Stimulated activated CD4-positive, alpha-beta T cell treated with anti-CD3 and anti-CD28 coated beads, TNF-alpha, amount 100 ng/mL, for 48 hours (primary cell): ENCODE measurements around the gene CD2AP.
A peak's percentile ranks its signal among the peaks of the same experiment; 100 is the strongest.
"Not testable (repeated sequence)": the region's sequence is repeated elsewhere in the genome, so short reads cannot be mapped to it uniquely, and the experiment has no call there.

ENCODE experiments used
- DNase-seq, 3 donors: peaks; one replicate each; pipeline ENCODE4 v3.0.0-alpha.2; 2020; ENCODE audit warnings: low read depth in 3 of 3

CD2AP gene

DNA sequence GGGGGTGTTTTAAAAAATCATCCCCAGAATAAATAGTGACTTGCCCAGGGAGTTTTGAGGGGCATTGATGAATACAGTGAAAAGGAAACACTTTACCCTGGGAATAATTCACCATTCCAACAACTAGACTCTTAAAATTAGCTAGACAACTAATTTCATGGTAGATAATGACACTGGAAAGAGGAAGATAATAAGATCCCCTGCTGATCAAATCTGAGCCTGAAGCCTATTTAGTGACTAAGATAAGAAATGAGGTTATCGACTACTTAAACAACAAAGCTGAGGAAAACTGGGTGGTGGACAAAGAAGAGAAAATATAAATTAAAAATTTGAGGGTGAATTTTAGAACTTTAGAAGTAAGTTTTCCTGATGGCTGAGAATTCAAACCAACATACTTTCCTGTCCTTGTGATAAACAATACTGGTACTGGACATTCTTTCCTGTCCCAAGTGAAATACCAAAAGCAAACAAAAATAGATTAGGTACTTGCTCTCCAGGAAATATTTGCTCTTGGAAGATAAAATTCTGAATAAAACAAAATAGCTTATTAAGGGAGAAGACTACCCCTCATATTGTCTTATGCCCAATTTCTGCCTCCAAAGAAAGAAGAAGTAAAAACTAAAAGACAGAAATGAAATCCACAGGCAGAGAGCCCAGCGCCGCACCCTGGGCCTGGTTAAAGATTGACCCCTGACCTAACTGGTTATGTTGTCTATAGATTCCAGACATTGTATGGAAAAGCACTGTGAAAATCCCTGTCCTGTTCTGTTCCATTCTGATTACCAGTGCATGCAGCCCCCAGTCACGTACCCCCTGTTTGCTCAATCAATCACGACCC lies 156.8 kb downstream of the CD2AP start:
- DNase-seq: no peak

DNA sequence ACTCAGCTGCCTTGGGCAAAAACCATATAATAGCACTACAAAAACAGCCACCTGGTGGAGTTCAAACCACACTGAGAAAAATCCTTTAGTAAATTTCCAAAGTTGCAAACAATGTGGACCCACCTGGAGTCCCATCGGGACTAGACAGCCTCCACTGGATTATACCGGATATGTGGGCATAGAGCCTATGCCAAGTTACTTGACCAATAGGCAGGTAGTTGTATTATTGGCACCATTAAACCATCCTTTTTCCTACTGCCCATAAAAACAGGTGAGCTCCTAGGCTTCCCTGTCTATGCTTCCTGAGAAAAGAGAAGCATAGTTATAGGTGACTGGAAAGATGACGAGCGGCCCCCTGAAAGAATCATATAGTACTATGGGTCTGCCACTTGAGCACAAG lies 169.1 kb downstream of the CD2AP start:
- DNase-seq: no peak

GRCh38 chr6:47647188-47647587 lies 169.6 kb downstream of the CD2AP start:
- no peak for DNase-seq

GRCh38 chr6:47647626-47648025 lies 170.0 kb downstream of the CD2AP start:
- DNase-seq: not testable (repeated sequence)

- DNase-seq: no peak
Observed at GRCh38 chr6:47648031-47648430, 170.4 kb downstream of the CD2AP start.

- no peak for DNase-seq
Observed at GRCh38 chr6:47650553-47651432, 173.2 kb downstream of the CD2AP start.

- no peak for DNase-seq
Observed at GRCh38 chr6:47651505-47651944, 173.9 kb downstream of the CD2AP start.

DNA sequence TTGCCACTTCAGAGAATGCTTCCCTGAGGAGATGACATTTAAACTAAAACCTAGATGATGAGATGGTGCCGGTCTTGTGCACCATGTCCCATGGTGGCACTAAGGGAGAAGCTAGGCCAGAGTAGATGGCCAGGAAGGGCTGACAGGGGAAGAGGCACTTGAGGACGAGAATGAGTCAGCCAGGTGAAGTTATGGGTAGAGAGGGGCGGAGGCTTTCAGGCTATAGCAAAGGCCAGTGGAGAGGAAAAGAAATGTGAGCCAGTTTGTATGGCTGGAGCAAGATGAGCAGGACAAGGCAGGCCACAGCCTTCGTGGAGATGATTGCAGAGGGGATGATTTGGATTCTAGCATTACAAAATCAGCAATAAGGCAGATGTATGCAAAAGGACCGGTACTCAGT lies 176.1 kb downstream of the CD2AP start:
- no peak for DNase-seq

GRCh38 chr6:47654255-47654654 lies 176.7 kb downstream of the CD2AP start:
- DNase-seq: no peak

- peak in 2 of 3 donors; percentile 14 to 36 for DNase-seq
Observed at GRCh38 chr6:47655719-47656595, 178.4 kb downstream of the CD2AP start.

- DNase-seq: no peak
Observed at GRCh38 chr6:47661960-47662359, 184.4 kb downstream of the CD2AP start.

DNA sequence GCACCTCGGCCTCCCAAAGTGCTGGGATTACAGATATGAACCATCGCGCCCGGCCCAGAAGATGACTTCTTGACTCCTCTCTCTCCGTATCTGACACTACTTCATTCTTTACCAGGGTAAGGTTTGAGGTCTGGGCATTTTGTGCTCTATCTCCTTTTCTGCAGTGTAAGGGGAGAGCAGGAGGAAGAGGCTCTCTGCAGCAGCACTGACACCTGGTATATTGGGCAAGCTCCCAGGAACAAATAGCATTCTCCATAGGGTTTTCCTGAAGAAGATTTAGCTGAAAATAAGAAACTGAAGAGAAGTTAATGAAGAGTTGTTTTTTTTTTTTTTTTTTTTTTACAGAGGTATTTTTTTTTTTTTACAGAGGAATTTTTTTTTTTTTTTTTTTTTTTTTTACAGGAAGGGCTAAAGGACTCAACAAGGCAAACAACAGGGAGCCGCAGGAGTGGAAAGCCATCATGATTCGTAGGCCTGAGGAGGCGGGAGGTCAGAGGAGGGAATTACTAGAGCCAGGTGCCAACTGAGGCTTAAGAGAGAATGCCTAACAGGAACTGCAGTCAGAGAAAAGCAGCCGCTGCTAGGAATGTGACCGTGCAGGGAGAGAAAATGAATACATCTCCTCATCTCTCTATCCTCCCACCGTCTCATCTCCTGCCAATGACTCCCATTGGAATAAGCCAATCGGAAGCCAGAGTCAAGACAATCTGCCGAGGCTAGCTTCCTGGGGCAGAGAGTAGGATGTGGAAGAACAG lies 186.1 kb downstream of the CD2AP start:
- DNase-seq: no peak

DNA sequence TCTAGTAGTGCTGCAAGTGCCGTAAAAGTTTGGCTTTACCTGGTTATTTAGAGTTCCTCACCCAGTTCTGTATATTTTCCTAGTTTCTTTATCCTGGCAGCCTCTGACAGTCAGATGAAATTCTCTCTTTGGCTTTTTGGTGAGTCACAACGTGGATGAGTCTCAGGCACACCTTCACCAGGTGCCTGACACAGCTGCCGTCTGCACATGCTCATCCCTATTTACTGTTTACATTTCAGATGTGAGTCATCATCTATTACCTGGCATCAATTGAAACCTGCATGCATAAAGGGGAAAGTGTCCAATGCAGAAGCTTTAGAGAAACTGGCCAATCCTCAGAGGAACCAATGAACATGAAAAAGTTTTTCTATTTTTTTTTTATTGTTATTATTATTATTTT lies 187.5 kb downstream of the CD2AP start:
- DNase-seq: no peak

GRCh38 chr6:47669684-47670513 lies 192.3 kb downstream of the CD2AP start:
- no peak for DNase-seq

DNA sequence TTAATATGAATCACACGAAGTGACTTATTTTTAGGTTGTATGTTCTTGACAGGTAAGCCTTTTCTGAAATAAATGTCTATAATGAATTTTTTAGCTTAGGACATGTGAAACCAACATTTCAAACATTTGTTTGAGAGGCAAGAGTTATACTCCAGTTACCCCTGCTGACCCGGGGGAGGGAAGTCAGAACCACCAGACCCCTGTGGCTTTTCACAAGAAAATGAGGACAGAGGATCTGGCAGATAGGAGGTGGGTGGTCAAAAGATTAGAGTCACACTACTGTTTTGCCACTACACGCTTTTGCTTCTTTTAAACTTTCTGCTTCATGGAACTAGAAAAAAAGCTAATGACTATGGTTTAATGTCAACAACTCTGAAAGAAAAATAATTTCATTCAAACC lies 193.3 kb downstream of the CD2AP start:
- DNase-seq: no peak

DNA sequence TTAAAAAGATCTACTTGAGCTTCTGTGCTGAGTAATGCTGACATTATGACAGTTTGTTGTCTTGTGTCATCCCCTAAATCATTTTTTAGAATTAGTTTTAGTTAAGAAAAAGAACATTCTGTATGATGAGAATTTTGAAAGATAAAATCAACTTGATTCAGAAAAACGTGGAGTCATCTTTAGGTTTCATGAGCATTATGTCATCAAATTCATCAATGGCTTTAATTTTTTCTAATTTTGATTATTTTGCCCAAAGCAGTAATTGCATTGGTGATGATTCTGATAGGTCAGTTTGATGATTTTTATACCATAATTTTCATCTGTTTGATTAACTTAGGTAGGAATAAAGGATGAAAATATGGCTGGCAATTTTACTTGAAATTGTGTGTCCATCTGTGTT lies 194.2 kb downstream of the CD2AP start:
- DNase-seq: no peak

DNA sequence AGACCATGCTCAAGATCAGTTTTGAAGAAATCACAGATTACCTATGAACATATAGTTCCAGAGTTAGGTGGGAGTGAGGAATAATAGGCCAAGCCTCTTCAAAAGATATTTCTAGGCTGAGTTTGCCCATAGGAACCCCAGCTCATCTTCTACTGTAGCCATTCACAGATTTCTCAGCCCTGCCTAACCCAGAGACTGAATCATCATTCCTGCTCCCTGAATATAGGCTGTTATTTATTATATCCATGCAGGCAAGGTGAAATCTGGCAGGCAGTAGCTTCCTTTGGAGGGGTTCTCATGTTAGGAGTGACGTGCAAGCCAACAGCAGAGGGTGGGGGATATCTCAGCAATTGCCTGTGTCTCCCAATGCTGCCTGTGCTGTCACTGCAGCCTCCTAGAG lies 195.2 kb downstream of the CD2AP start:
- no peak for DNase-seq

- no peak for DNase-seq
Observed at GRCh38 chr6:47674673-47675072, 197.1 kb downstream of the CD2AP start.
